MM.1S (cell line): Measurements from ENCODE around the gene HOXB3.

Experiments used
- DNase-seq: peaks from one replicate; pipeline ENCODE4 v3.0.0-alpha.2; 2015
- H2AFZ ChIP-seq: fragments of 300-600 bp; sonication (generic); 2 replicates; pipeline ENCODE4 v1.6.0; 2016; ENCODE audit warnings: antibody characterized with exemption, low read length
- H3F3A ChIP-seq: fragments of 300-600 bp; sonication (generic); 2 replicates; pipeline ENCODE4 v1.6.1; 2016; ENCODE audit warnings: mild to moderate bottlenecking, antibody characterized with exemption, low read length, moderate library complexity, mixed read lengths; ENCODE audit not compliant: insufficient read depth
- H3K27ac ChIP-seq: fragments of 300-600 bp; sonication (generic); 2 replicates; pipeline ENCODE4 v1.5.1; 2016; ENCODE audit warnings: mild to moderate bottlenecking, low read length
- H3K27me3 ChIP-seq: fragments of 300-600 bp; sonication (generic); replicated peaks from 2 replicates; pipeline ENCODE4 v1.6.0; 2016; ENCODE audit warnings: low read length; ENCODE audit not compliant: insufficient read depth
- H3K36me3 ChIP-seq: fragments of 300-600 bp; sonication (generic); replicated peaks from 2 replicates; pipeline ENCODE4 v1.6.1; 2016; ENCODE audit warnings: mild to moderate bottlenecking, low read length, mixed read lengths; ENCODE audit not compliant: insufficient read depth
- H3K4me1 ChIP-seq: fragments of 300-600 bp; sonication (generic); 2 replicates; pipeline ENCODE4 v1.6.1; 2016; ENCODE audit warnings: low read length, mixed read lengths
- H3K4me2 ChIP-seq: fragments of 300-600 bp; sonication (generic); 2 replicates; pipeline ENCODE4 v1.6.0; 2016; ENCODE audit warnings: low read depth, low read length
- H3K4me3 ChIP-seq: fragments of 300-600 bp; sonication (generic); 2 replicates; pipeline ENCODE4 v1.5.1; 2016; ENCODE audit warnings: low read length, mixed read lengths
- H3K79me2 ChIP-seq: fragments of 300-600 bp; sonication (generic); 2 replicates; pipeline ENCODE4 v1.6.1; 2016; ENCODE audit warnings: mixed run types, low read length, mixed read lengths
- H3K9ac ChIP-seq: fragments of 300-600 bp; sonication (generic); 2 replicates; pipeline ENCODE4 v1.6.1; 2016; ENCODE audit warnings: low read length, mixed read lengths
- H3K9me2 ChIP-seq: fragments of 300-600 bp; sonication (generic); replicated peaks from 2 replicates; pipeline ENCODE4 v1.6.1; 2016; ENCODE audit warnings: mild to moderate bottlenecking, low read length, mixed read lengths; ENCODE audit not compliant: insufficient read depth
- H3K9me3 ChIP-seq: fragments of 300-600 bp; sonication (generic); replicated peaks from 2 replicates; pipeline ENCODE4 v1.6.1; 2016; ENCODE audit warnings: mild to moderate bottlenecking, low read length, mixed read lengths; ENCODE audit not compliant: insufficient read depth
- H4K20me1 ChIP-seq: fragments of 300-600 bp; sonication (generic); 2 replicates; pipeline ENCODE4 v1.6.1; 2016; ENCODE audit warnings: mild to moderate bottlenecking, low read length, moderate library complexity, mixed read lengths; ENCODE audit not compliant: insufficient read depth
- EZH2 ChIP-seq: fragments of 300-600 bp; sonication (generic); optimal IDR thresholded peaks from 2 replicates; pipeline ENCODE3; 2017; ENCODE audit warnings: low read depth, mild to moderate bottlenecking, antibody characterized with exemption, low read length, mixed read lengths
- EZH2phosphoT487 ChIP-seq: fragments of 300-600 bp; sonication (generic); IDR thresholded peaks from 2 replicates; pipeline ENCODE4 v1.6.1; 2018; ENCODE audit warnings: antibody characterized with exemption, low read length
- TF ChIP-seq, protein P1 (sequence below): fragments of 300-600 bp; sonication (generic); IDR thresholded peaks from 2 replicates; pipeline ENCODE4 v1.5.1; 2016; ENCODE audit warnings: antibody characterized with exemption, low read length, mixed read lengths

Gene HOXB3

DNA sequence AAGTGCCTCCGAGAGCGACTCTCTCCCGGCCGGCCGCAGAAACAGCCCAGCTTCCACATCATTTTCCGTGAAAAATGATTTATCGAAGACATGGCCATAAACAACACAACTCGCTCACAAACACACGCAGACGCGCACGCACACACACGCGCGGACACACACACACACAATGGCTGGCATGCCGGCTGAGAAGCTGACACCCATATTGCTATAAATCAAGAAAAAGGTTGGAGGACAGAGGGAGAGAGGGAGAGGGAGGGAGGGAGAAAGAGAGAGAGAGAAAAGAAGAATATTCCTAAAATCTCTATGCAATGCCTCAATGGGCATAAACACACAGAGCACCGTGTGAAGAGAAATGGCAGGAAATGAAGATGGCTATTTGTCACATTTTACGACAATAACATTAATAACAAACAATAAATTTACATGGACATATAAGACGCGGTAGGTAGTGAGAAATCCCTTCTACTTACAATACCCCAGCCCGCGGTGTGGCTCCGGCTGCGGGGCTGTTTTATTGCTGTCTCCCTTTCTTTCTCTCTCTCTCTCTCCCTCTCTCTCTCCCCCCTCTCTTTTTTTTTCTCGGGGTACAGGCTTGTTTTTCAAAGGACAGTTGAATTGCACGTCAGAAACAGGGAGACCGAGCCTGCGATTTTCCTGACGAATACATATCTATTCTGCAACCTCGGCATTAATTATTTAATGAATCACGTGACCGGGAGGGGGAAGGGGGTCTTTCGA lies 21.4 kb downstream of the HOXB3 start:
- Histone ChIP-seq H3F3A (no peaks in the 10 kb centered on the region), H3K4me3 (no peak overlapping the region), H2AFZ (no peak overlapping the region), H3K9me3 (no peaks in the 10 kb centered on the region), H3K36me3 (no peaks in the 10 kb centered on the region), H3K4me1 (no peaks in the 10 kb centered on the region), H3K9ac (no peak overlapping the region), H3K27ac (no peak overlapping the region), H3K4me2 (no peak overlapping the region), H4K20me1 (no peaks in the 10 kb centered on the region), H3K27me3 (no peaks in the 10 kb centered on the region), H3K79me2 (0 out of 2 replicates have a peak, but pooled peaks cover 3% of the 10 kb centered on the region), H3K9me2 (no peaks in the 10 kb centered on the region)
- no peak for TF ChIP-seq EZH2phosphoT487
- TF ChIP-seq, protein P1, sequence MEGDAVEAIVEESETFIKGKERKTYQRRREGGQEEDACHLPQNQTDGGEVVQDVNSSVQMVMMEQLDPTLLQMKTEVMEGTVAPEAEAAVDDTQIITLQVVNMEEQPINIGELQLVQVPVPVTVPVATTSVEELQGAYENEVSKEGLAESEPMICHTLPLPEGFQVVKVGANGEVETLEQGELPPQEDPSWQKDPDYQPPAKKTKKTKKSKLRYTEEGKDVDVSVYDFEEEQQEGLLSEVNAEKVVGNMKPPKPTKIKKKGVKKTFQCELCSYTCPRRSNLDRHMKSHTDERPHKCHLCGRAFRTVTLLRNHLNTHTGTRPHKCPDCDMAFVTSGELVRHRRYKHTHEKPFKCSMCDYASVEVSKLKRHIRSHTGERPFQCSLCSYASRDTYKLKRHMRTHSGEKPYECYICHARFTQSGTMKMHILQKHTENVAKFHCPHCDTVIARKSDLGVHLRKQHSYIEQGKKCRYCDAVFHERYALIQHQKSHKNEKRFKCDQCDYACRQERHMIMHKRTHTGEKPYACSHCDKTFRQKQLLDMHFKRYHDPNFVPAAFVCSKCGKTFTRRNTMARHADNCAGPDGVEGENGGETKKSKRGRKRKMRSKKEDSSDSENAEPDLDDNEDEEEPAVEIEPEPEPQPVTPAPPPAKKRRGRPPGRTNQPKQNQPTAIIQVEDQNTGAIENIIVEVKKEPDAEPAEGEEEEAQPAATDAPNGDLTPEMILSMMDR = no peak
- TF ChIP-seq EZH2 = no peak
- no peak for DNase-seq

DNA sequence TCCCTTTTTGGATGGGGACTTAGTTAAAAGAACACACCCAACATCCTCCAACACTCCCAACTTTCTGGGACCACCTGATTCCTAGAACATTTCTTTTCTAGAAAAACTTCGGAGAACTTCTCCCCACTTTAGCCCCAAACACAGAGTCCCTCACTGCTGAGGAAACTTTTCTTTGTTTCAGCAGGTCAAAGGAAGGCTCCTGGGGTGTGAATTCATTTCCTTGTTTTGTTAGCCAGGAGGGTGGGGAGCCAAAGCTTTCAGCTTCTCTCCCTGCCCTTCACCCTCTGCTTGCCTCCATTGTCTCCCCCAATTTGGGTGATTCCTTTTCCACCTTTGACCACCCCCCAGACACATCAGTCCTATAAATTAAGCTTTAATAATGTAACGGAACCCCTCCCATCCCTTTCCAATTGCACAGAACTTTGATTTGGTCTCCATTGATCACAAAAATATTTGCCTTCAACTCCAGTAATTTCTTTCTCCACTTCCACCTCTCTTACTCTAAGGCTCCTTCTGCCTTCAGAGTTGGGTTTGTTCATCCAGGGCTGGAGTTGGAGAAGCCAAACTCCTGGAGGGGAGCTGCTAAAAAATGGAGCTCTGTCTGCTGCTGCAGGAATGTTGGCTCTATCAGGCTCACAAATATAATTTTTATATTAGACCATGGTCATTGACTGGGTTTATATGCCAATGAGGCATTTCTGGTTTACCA lies 22.2 kb downstream of the HOXB3 start:
- TF ChIP-seq EZH2 (no peak), EZH2phosphoT487 (no peak)
- TF ChIP-seq, protein P1 = no peak
- H4K20me1 ChIP-seq = no peaks in the 10 kb centered on the region
- no peak overlapping the region for H3K4me2 ChIP-seq

DNA sequence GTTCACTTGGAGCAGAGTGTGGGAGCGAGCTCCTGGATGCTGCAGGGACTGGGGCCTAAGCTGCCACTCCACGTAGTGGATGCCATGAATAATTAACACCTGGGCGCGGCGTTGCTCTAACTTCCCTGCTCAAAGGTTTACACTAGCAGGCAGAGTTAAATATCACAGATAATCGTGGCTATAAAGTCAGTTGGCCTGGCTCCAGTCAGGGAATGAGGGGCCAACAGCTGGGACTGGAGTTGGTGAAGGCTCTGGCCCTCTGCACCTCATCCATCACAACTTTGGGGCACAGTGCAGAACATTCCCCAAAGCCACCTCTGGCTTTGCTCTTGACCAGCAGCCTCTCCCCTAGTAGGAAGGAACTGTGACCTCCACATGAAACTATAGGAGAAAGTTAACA lies 22.8 kb downstream of the HOXB3 start:
- Histone ChIP-seq H3K9me3 (no peaks in the 10 kb centered on the region), H3K36me3 (no peaks in the 10 kb centered on the region), H3K27ac (no peak overlapping the region), H4K20me1 (no peaks in the 10 kb centered on the region), H3K9ac (no peak overlapping the region), H3K4me1 (no peaks in the 10 kb centered on the region), H3K4me2 (no peak overlapping the region), H3F3A (no peaks in the 10 kb centered on the region), H3K27me3 (no peaks in the 10 kb centered on the region), H3K4me3 (no peak overlapping the region), H3K79me2 (0 out of 2 replicates have a peak, but pooled peaks cover 3% of the 10 kb centered on the region), H2AFZ (no peak overlapping the region), H3K9me2 (no peaks in the 10 kb centered on the region)
- DNase-seq = no peak
- TF ChIP-seq EZH2phosphoT487 (no peak), EZH2 (no peak)
- TF ChIP-seq, protein P1 = no peak

More for the DNA sequence above, 22.2 kb downstream of the HOXB3 start:
- no peak for DNase-seq
- H3K27ac ChIP-seq = no peak overlapping the region
- H3K4me3 ChIP-seq = no peak overlapping the region
- H3K9me2 ChIP-seq = no peaks in the 10 kb centered on the region
- H3K4me1 ChIP-seq = no peaks in the 10 kb centered on the region
- no peak overlapping the region for H3K9ac ChIP-seq
- H3K9me3 ChIP-seq = no peaks in the 10 kb centered on the region
- no peaks in the 10 kb centered on the region for H3K27me3 ChIP-seq
- H2AFZ ChIP-seq = no peak overlapping the region
- H3F3A ChIP-seq = no peaks in the 10 kb centered on the region
- H3K36me3 ChIP-seq = no peaks in the 10 kb centered on the region
- 0 out of 2 replicates have a peak, but pooled peaks cover 3% of the 10 kb centered on the region for H3K79me2 ChIP-seq
